ENCODE results near the gene DDX28. TPM values are rescaled to one million over a fixed set of nuclear protein-coding genes. Genes with fewer than 3 reads are reported as not detected.
A peak's percentile ranks its signal among the peaks of the same experiment; 100 is the strongest.

DDX28 gene, protein sequence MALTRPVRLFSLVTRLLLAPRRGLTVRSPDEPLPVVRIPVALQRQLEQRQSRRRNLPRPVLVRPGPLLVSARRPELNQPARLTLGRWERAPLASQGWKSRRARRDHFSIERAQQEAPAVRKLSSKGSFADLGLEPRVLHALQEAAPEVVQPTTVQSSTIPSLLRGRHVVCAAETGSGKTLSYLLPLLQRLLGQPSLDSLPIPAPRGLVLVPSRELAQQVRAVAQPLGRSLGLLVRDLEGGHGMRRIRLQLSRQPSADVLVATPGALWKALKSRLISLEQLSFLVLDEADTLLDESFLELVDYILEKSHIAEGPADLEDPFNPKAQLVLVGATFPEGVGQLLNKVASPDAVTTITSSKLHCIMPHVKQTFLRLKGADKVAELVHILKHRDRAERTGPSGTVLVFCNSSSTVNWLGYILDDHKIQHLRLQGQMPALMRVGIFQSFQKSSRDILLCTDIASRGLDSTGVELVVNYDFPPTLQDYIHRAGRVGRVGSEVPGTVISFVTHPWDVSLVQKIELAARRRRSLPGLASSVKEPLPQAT
- 1 to 10 TPM; 6.7 to 7.1 TPM for total RNA-seq
- long read RNA-seq, transcript DDX28-201 (1 exons, 2,169 nt): major isoform, 15 of 15 reads
- long read RNA-seq, partial matches to known transcripts: 0 of 15 reads
- long read RNA-seq, other reads (novel, unspliced or antisense): 0 of 15 reads

- ATAC-seq: peak; percentile 98
Measured at GRCh38 chr16:68022728-68023537, at the start of gene DDX28, which contains the start of gene DUS2. Gene DDX28, minus strand, starts transcription at chr16:68023232. Its CDS starts 30 bp downstream, at chr16:68023202. Gene DUS2, plus strand, starts transcription at chr16:68023284. Its CDS starts 14,740 bp downstream, at chr16:68038024.

DNA sequence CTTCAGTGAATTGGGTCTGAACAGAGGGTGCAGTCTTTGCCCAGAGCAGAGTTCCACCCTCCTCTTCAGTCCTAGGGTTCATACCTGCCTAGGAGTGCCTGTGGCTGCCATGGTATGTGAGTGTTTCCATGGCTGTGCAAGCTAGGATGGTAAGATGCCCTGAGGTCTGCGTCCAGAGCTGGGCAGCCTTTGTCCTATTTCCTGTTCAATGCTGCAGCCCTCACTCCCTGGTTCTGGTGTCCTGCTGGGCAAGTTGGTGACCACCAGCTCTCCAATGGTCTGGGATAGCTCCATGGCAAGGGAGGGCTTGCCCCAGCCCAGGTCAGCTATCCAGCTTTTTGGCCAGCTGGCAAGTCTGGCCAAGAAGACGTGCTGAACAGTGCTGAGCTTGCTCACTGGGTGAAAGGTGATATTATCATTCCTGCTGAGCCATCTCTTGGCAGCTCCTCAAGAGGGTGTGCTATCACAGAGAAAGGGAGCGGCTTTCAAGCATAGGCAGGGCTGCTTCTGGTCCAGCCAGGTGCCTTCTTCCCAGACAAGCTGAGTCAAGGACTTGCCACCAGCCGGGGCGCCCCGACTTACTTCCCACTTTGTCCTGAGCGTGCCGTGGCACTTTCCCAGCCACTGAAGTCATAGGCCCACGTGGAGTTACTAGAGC, 49.1 kb upstream of the DDX28 start:
- DNase-seq: peak; percentile 63 to 67
- intact Hi-C loops (cut with DNase I, micrococcal nuclease): no loop called here
- ATAC-seq: peak; percentile 75

More at GRCh38 chr16:68022728-68023537, at the start of gene DDX28, which contains the start of gene DUS2:
- intact Hi-C loops (cut with DNase I, micrococcal nuclease): no loop called here
- peak; percentile 85 to 96 for DNase-seq

- DNase-seq (no peak), ATAC-seq (no peak)
- intact Hi-C loops (cut with DNase I, micrococcal nuclease): no loop called here
Measured at GRCh38 chr16:68071518-68071901, 48.5 kb upstream of the DDX28 start.

GRCh38 chr16:68070806-68071517, 47.9 kb upstream of the DDX28 start:
- no peak for DNase-seq
- intact Hi-C loops (cut with DNase I, micrococcal nuclease): no loop called here
- no peak for ATAC-seq

GRCh38 chr16:68070249-68070730, 47.3 kb upstream of the DDX28 start:
- DNase-seq (no peak), ATAC-seq (no peak)
- intact Hi-C loops (cut with DNase I, micrococcal nuclease): no loop called here

GRCh38 chr16:68069511-68070248, 46.6 kb upstream of the DDX28 start:
- intact Hi-C loops (cut with DNase I, micrococcal nuclease): no loop called here
- DNase-seq: peak; percentile 77 to 87

DNA sequence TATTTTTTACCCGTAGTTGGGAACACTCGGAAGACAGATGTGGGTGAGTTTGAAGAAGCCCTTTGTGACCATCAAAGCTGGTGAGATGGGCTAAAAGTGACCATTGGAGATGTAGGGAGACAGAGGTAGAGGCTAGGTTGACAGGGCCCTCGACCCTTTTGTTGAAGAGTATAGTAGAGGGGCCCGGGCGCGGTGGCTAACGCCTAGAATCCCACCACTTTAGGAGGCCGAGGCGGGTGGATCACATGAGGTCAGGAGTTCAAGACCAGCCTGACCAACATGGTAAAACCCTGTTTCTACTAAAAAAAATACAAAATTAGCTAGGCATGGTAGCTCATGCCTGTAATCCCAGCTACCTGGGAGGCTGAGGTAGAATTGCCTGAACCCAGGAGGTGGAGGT, 45.9 kb upstream of the DDX28 start:
- ATAC-seq (no peak), DNase-seq (no peak)

More at GRCh38 chr16:68069511-68070248, 46.6 kb upstream of the DDX28 start:
- peak; percentile 80 for ATAC-seq

GRCh38 chr16:68066763-68067162, 43.7 kb upstream of the DDX28 start:
- intact Hi-C loops (cut with DNase I, micrococcal nuclease): no loop called here
- DNase-seq (no peak), ATAC-seq (no peak)

More for the DNA sequence above, 45.9 kb upstream of the DDX28 start:
- intact Hi-C loops (cut with DNase I, micrococcal nuclease): no loop called here

DNA sequence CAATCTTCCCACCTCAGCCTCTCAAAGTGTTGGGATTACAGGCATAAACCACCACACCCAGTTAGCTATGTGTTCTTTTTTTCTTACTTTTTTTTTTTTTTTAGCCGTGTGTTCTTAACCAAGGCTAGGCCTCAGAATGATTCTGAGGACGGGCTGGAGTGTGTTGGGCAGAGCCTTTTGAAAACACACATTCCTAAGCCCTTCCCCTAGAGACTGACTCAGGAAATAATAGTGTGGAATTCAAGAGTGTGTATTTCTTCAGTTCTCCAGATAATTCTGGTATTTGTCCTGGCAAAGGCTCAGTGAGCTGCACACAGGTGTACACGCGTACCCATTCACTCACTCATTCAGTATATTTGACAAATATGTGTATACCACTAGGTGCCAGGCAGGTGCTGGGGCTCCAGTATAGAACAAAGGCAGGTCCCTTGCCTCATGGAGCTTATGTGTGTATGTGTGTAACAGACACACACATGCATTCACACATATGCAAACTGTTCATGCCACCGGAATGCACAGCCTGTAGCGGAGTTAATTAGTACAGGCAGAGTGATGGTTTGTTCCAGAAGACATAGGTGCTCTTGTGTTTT, 42.8 kb upstream of the DDX28 start:
- DNase-seq (no peak), ATAC-seq (no peak)
- intact Hi-C loops (cut with DNase I, micrococcal nuclease): no loop called here

DNA sequence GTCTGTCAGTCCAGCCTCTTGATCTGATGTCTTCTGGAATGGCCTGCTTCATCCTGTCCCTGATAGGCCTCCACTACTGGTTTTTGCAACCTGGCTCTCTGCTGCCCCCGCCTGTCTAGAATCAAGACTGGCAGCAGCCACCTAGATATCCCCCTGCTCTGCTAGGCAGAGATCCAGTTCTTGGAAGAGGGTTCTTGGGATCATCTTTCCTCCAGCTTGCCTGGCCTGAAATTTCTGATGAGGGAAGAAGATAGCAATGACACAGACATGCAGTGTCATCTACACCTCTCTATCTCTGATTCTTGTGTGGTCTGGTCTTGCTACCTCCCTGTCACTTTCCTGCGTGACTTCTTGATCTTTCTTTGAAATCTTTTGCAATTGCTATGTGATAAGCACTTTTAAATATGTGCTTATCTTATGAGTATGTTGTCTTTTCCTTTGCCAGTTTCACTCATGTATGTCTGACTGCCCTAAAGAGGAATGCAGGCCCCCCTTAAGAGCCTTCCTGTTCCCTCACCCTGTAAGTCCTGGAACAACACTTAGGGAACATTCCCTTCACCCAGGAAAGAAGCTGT, 41.8 kb upstream of the DDX28 start:
- peak; percentile 57 for ATAC-seq
- intact Hi-C loops (cut with DNase I, micrococcal nuclease): no loop called here
- peak; percentile 53 to 78 for DNase-seq

DNA sequence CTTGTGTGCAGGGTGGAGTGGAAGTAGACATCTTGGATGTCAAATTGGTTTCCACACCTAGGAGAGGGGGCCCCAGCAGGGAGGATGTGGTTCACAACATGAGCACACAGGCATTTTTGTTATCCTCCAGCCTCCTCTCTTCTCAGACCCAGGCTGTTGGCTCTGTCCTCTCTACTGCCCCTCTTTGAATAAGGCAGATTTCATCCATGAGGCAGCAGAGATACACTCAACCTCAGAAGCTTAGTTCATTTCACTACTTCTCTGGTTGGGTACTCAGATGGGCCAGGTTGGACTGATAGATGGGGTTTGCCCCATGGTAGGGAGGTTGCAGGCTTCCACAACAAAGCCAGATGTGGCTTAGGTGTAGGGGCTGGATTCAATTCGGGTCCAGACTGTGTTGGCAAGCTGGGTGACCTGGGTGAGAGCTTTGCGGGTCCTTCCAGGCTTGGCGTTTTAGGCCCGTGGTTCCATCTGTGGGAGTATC, 39.9 kb upstream of the DDX28 start:
- ATAC-seq (no peak), DNase-seq (no peak)

DNA sequence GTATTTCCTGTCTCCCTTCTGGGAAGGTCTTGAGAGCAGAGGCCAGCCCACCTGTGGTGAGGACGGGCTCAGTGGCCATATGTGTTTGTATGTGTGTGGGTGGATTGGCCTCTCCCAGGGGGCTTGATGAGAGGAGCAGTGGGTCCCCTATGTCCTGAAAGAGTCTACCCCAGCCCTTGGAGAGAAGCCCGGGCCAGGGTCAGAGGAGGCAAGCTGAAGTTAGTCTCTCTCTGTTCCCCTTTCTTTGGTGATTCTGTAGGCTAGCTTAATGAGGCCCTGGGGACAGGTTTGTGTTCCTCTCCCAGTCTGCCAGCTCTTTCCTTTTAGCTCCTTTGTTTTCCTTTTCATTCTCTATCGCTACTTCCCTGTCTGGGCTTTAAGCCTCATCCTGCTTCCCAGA, 38.4 kb upstream of the DDX28 start:
- intact Hi-C loops (cut with DNase I, micrococcal nuclease): no loop called here
- no peak for DNase-seq
- ATAC-seq: no peak

More for the DNA sequence above, 39.9 kb upstream of the DDX28 start:
- intact Hi-C loops (cut with DNase I, micrococcal nuclease): no loop called here

DNA sequence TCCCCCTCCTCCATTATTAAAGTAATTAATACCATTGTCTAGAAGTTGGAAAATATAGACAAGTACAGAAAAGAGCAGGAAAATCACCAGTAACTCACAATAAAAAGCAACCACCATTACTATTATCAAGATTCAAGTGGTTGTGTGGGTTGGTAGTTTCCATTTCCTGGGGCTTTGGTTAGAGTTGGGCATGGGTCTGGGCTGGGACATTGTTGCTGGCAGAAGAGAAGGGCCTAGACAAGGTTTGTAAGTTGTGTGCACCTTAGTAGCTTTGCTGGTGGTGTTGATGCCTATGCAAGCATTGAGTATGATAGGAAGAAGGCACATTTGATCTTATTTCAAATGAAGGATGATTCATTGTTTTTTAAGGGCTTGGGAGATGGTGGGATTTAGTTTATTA, 36.8 kb upstream of the DDX28 start:
- no peak for ATAC-seq
- no peak for DNase-seq
- intact Hi-C loops (cut with DNase I, micrococcal nuclease): no loop called here

DNA sequence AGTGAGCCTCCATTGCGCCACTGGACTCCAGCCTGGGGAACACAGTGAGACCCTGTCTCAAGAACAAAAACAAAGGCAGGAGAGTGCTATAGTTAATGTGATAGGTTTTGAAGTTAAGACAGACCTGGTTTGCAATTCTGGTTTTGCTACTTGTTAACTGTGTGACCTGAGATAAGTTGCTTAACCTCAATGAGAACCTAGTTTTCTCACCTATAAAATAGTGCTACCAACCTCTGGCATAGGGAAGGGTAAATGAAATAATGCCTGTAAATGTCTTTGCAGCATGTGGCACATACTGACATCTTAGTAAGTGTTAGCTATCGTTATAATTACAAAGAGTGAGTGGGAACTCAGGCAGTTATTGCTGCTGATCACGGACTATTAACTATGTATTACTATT, 32.4 kb upstream of the DDX28 start:
- intact Hi-C loops (cut with DNase I, micrococcal nuclease): no loop called here
- no peak for ATAC-seq
- no peak for DNase-seq

- ATAC-seq (no peak), DNase-seq (no peak)
- intact Hi-C loops (cut with DNase I, micrococcal nuclease): no loop called here
Measured at GRCh38 chr16:68049449-68049848, 26.4 kb upstream of the DDX28 start.

GRCh38 chr16:68047987-68048386, 25.0 kb upstream of the DDX28 start:
- intact Hi-C loops (cut with DNase I, micrococcal nuclease): no loop called here
- ATAC-seq: no peak

DNA sequence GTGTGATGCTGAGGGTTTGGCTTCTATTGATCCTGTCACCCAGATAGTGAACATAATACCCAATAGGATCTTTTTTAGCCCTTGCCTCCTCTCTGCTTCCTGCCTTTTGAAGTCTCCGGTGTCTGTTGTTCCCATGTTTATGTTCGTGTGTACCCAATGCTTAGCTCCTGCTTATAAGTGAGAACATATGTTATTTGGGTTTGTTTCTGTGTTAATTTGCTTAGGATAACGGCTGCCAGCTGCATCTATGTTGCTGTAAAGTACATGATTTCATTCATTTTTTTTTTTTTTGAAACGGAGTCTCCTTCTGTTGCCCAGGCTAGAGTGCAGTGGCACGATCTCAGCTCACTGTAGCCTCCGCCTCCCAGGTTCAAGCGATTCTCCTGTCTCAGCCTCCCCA, 23.1 kb upstream of the DDX28 start:
- DNase-seq (no peak), ATAC-seq (no peak)
- intact Hi-C loops (cut with DNase I, micrococcal nuclease): no loop called here

More at GRCh38 chr16:68047987-68048386, 25.0 kb upstream of the DDX28 start:
- no peak for DNase-seq
